HG03521 (cell line): ENCODE data around the gene ZSWIM6.

Experiments used
- ATAC-seq: cut with Tn5 transposase; IDR thresholded peaks from one replicate; pipeline ENCODE4 v1.9.1; 2021; ENCODE audit warnings: mild to moderate bottlenecking, moderate library complexity; ENCODE audit not compliant: unreplicated experiment

The ZSWIM6 gene

DNA sequence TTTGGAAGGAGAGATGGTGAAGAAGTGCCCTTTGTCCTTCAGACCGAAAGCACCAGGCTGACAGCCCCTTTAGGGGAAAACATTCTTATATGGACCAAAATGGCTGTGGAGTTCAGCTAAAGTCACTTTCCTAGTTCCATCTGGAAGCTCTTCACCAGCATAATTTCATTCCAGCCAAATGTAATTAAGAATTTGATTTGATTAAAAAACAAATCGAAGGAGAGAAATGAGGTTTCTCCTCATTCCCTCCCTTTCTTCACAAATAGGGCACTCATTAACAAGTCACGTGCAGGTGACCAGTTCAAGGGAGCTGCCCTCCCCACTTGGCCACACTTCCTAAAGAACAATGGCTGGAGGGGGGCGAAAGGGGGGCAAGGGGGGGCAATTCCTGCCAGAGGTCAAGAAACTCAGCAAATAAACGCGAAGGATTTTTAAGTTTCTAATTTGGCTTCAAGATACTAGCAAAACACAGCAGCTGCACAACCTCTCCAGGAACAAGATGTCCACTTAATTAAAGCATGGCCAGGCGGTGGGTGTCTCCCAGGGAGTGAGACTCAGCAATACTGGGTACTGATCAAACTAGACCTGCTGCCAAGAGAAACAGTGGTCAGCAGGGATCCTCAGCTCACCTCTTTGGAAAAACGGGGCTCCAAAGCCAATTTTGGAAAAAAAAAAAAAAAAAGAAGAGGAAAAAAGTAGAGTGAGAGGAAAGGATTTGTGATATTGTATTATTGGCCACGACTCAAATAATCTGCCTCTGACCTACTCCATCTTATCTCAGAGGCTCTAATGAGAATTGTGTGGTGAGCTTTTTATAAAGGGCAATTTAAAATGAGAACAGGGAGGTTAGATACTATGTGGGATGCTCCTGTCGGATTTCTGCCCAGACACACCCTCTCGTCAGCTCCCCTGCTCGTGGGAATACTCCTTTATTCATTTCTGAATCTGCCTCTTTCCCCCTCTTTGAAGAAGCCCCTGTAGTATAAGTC is 254.3 kb downstream of the ZSWIM6 start:
- ATAC-seq = no peak

DNA sequence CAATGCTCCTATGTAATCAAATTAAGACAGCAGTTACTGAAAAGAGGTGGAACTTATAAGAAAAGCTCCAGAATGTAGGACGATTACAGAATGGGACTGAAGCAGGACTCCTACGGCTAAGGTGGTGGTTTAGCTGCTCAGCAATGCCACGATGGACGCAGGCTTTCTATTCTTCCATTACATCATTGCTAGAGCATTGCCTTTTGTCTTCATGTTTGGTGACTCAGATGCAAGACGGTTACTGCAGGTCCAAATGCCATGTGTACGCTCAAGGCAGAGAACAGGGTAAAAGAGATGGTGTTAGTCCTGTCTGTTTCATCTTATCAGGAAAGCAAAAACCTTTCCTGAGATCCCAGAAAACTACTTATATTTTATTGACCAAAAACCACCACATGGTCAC is 255.1 kb downstream of the ZSWIM6 start:
- no peak for ATAC-seq

DNA sequence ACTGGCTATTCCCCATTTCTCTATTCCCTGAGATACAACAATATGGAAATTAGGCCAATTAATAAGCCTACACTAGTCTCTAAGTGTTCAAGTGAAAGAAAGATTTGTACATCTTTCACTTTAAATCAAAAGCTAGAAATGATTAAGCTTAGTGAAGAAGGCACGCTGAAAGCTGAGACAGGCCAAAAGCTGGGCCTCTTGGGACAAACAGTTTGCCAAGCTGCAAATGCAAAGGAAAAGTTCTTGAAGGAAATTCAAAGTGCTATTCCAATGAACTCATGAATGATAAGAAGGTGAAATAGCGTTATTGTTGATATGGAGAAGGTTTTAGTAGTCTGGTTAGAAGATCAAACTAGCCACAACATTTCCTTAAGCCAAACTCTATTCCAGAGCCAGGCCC is 256.2 kb downstream of the ZSWIM6 start:
- no peak for ATAC-seq

DNA sequence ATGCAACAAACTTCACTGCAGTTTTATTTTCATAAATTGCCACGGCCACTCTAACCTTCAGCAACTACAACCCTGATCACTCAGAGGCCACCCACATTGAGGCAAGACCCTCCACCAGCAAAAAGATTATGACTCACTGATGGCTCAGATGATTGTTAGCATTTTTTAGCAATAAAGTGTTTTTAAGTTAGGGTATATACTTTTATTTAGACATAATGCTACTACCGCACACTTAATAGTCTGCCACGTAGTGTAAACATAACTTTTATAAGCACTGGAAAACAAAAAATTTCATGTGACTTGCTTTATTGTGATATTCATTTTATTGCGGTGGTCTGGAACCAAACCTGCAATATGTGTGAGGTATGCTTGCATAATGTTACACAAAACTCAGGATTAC is 257.9 kb downstream of the ZSWIM6 start:
- no peak for ATAC-seq

DNA sequence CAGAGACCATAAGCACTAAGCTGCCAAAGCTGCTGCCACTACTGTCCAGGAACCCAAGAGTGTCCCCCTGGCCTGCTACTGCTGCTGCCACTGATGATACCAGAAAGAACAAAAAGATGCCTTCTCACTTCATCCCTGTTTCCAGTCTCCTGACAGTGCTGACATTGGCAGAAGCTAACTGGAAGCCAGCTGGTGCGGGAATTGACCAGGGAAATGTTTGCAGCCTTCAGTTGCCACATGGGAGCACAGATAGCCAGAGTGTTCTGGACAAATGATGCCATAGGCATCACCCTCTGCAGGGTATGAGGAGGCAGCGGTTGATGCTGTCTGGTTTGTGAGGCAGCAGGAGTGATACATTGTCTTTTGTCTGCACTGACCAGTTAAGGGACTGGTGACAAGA is 258.4 kb downstream of the ZSWIM6 start:
- no peak for ATAC-seq

DNA sequence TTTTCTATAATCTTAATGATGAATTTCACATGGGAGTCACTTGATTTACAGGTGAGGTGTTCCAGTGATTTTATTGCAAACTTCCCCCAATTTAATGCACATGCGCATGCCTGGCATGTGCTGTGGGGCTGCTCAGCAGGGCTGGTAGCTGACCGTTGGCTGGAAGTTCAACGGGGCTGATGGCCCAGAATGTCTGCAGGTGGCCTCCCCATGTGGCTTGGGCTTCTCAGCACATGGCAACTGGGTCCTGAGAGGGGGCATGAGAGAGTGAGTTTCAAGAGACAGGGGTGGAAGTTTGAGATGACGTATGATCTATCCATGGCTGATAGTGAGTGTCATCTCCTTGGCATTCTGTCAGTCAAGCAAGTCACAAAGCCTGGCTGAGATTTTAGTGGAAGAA is 259.8 kb downstream of the ZSWIM6 start:
- ATAC-seq = no peak

DNA sequence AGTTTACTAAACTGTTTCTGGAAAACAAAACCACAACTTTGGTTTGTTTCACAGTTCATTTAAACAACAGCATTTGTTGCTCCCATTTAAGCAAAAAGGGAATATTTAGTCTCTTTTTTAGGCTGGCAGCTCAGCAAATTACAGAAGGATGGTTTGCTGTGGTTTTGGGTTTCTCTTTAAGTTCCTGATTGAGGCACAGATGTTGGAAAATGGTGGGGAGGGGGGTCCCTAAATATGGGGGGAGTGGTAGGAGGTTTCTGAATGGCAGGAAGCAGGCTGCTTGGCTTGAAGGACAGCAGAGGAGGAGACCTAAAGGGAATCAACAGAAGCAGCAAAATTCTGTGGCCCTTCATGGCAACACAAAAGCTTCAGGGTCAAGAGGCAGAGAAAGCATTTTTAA is 263.4 kb downstream of the ZSWIM6 start:
- ATAC-seq = no peak
